ENCODE data around the gene ANKS1B.
"Not testable (repeated sequence)": the region's sequence is repeated elsewhere in the genome, so short reads cannot be mapped to it uniquely, and the experiment has no call there.

ANKS1B gene

GRCh38 chr12:99759444-99759843 is 225.3 kb downstream of the ANKS1B start:
- no peak for DNase-seq (ENCODE audit: low read depth)

GRCh38 chr12:99758997-99759396 is 225.7 kb downstream of the ANKS1B start:
- no peak for DNase-seq (ENCODE audit: low read depth)

GRCh38 chr12:99752740-99753139 is 232.0 kb downstream of the ANKS1B start:
- no peak for DNase-seq (ENCODE audit: low read depth)

GRCh38 chr12:99746538-99746937 is 238.2 kb downstream of the ANKS1B start:
- no peak for DNase-seq (ENCODE audit: low read depth)

- DNase-seq (ENCODE audit: low read depth) = no peak
Measured at GRCh38 chr12:99745895-99746294, 238.8 kb downstream of the ANKS1B start.

GRCh38 chr12:99745121-99745520 is 239.6 kb downstream of the ANKS1B start:
- no peak for DNase-seq (ENCODE audit: low read depth)

GRCh38 chr12:99736760-99737269 is 247.9 kb downstream of the ANKS1B start:
- no peak for DNase-seq (ENCODE audit: low read depth)

- no peak for DNase-seq (ENCODE audit: low read depth)
Measured at GRCh38 chr12:99732131-99732530, 252.6 kb downstream of the ANKS1B start.

GRCh38 chr12:99722690-99723486 is 261.8 kb downstream of the ANKS1B start:
- no peak for DNase-seq (ENCODE audit: low read depth)

- no peak for DNase-seq (ENCODE audit: low read depth)
Measured at GRCh38 chr12:99721715-99722275, 262.9 kb downstream of the ANKS1B start.

GRCh38 chr12:99720083-99720465 is 264.7 kb downstream of the ANKS1B start:
- DNase-seq (ENCODE audit: low read depth) = not testable (repeated sequence)

GRCh38 chr12:99719411-99720082 is 265.2 kb downstream of the ANKS1B start:
- not testable (repeated sequence) for DNase-seq (ENCODE audit: low read depth)

GRCh38 chr12:99715841-99716510 is 268.8 kb downstream of the ANKS1B start:
- not testable (repeated sequence) for DNase-seq (ENCODE audit: low read depth)

GRCh38 chr12:99714921-99715320 is 269.8 kb downstream of the ANKS1B start:
- DNase-seq (ENCODE audit: low read depth) = not testable (repeated sequence)

GRCh38 chr12:99713946-99714520 is 270.7 kb downstream of the ANKS1B start:
- no peak for DNase-seq (ENCODE audit: low read depth)

GRCh38 chr12:99712281-99712680 is 272.5 kb downstream of the ANKS1B start:
- DNase-seq (ENCODE audit: low read depth) = no peak

GRCh38 chr12:99711246-99711645 is 273.5 kb downstream of the ANKS1B start:
- DNase-seq (ENCODE audit: low read depth) = no peak

GRCh38 chr12:99709619-99710018 is 275.1 kb downstream of the ANKS1B start:
- DNase-seq (ENCODE audit: low read depth) = no peak

GRCh38 chr12:99709116-99709515 is 275.6 kb downstream of the ANKS1B start:
- DNase-seq (ENCODE audit: low read depth) = no peak

- no peak for DNase-seq (ENCODE audit: low read depth)
Measured at GRCh38 chr12:99707883-99708282, 276.9 kb downstream of the ANKS1B start.

- DNase-seq (ENCODE audit: low read depth) = no peak
Measured at GRCh38 chr12:99706736-99707473, 277.8 kb downstream of the ANKS1B start.
